Measurements from ENCODE around the gene GAS6.

GAS6 gene

DNA sequence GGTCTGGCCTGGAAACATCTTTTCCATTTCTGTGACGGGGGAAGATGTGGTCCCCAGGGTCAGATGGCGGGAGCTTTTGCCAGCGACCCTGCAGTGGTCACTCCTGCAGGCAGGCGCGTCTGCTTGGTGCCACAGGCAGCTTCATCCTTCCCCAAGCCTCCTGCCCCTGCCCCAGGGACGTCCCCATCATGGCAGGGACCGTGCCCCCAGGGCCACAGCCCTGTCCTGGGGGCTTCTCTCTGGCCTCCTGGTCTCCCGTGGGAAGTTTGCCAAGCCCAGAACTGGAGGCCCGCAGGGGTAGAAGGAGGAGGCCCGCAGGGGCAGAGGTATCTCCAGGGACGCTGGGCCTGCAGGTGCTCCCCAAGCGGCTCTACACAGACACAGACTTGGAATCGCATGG lies 57.4 kb downstream of the GAS6 start:
- H3K9ac ChIP-seq (ENCODE audit: low read length), result no peak overlapping the region
- H3K27me3 ChIP-seq (ENCODE audit: low read depth, low read length), result peaks cover 5% of the 10 kb centered on the region; the same call in 1 of the 2 replicates
- H3K9me3 ChIP-seq (ENCODE audit: insufficient read depth, low read length), result peaks cover 14% of the 10 kb centered on the region; the same call in 1 of the 2 replicates
- no peaks in the 10 kb centered on the region for H3K79me2 ChIP-seq (ENCODE audit: low read length)
- H3K4me2 ChIP-seq (ENCODE audit: low read length), result no peak overlapping the region
- TF ChIP-seq EZH2phosphoT487 (IDR thresholded peaks at IDR 0.05; ENCODE audit: low read depth) (no peak), CTCF (IDR thresholded peaks at IDR 0.05; ENCODE audit: low read depth, low read length) (no peak)
- H3K4me1 ChIP-seq (ENCODE audit: low read length), result no peaks in the 10 kb centered on the region
- H3K36me3 ChIP-seq (replicated peaks; ENCODE audit: low read depth, low read length), result no peaks in the 10 kb centered on the region
- H3K4me3 ChIP-seq (ENCODE audit: low read length), result no peak overlapping the region
- H2AFZ ChIP-seq (ENCODE audit: low read depth, low read length), result no peak overlapping the region
- H3K27ac ChIP-seq (ENCODE audit: low read length), result no peak overlapping the region
- no peaks in the 10 kb centered on the region for H4K20me1 ChIP-seq (ENCODE audit: insufficient read depth, low read length)

GRCh38 chr13:113806104-113806471 lies 57.8 kb downstream of the GAS6 start:
- Histone ChIP-seq H4K20me1 (ENCODE audit: insufficient read depth, low read length) (no peaks in the 10 kb centered on the region), H3K9ac (ENCODE audit: low read length) (no peak overlapping the region), H2AFZ (ENCODE audit: low read depth, low read length) (no peak overlapping the region), H3K36me3 (replicated peaks; ENCODE audit: low read depth, low read length) (no peaks in the 10 kb centered on the region), H3K79me2 (ENCODE audit: low read length) (no peaks in the 10 kb centered on the region), H3K27ac (ENCODE audit: low read length) (no peak overlapping the region), H3K9me3 (ENCODE audit: insufficient read depth, low read length) (peaks cover 14% of the 10 kb centered on the region; the same call in 1 of the 2 replicates), H3K27me3 (ENCODE audit: low read depth, low read length) (peaks cover 5% of the 10 kb centered on the region; the same call in 1 of the 2 replicates), H3K4me3 (ENCODE audit: low read length) (no peak overlapping the region), H3K4me2 (ENCODE audit: low read length) (no peak overlapping the region), H3K4me1 (ENCODE audit: low read length) (no peaks in the 10 kb centered on the region)
- TF ChIP-seq EZH2phosphoT487 (IDR thresholded peaks at IDR 0.05; ENCODE audit: low read depth) (no peak), CTCF (IDR thresholded peaks at IDR 0.05; ENCODE audit: low read depth, low read length) (no peak)

GRCh38 chr13:113805431-113806103 lies 58.3 kb downstream of the GAS6 start:
- Histone ChIP-seq H3K4me1 (ENCODE audit: low read length) (no peaks in the 10 kb centered on the region), H3K36me3 (replicated peaks; ENCODE audit: low read depth, low read length) (no peaks in the 10 kb centered on the region)

More at GRCh38 chr13:113805431-113806103, 58.3 kb downstream of the GAS6 start:
- TF ChIP-seq EZH2phosphoT487 (IDR thresholded peaks at IDR 0.05; ENCODE audit: low read depth) (no peak), CTCF (IDR thresholded peaks at IDR 0.05; ENCODE audit: low read depth, low read length) (no peak)
- H3K9me3 ChIP-seq (ENCODE audit: insufficient read depth, low read length), result peaks cover 14% of the 10 kb centered on the region; the same call in 1 of the 2 replicates
- H4K20me1 ChIP-seq (ENCODE audit: insufficient read depth, low read length), result no peaks in the 10 kb centered on the region
- H3K4me2 ChIP-seq (ENCODE audit: low read length), result no peak overlapping the region
- no peak overlapping the region for H2AFZ ChIP-seq (ENCODE audit: low read depth, low read length)
- H3K4me3 ChIP-seq (ENCODE audit: low read length), result no peak overlapping the region
- H3K79me2 ChIP-seq (ENCODE audit: low read length), result no peaks in the 10 kb centered on the region
- no peak overlapping the region for H3K27ac ChIP-seq (ENCODE audit: low read length)
- H3K9ac ChIP-seq (ENCODE audit: low read length), result no peak overlapping the region
- peaks cover 5% of the 10 kb centered on the region; the same call in 1 of the 2 replicates for H3K27me3 ChIP-seq (ENCODE audit: low read depth, low read length)

All from OCI-LY3 (cell line).